Measurements from ENCODE around the gene KRTAP10-3. TPM values are rescaled to one million over a fixed set of nuclear protein-coding genes. Genes with fewer than 3 reads are reported as not detected.

KRTAP10-3 gene
- total RNA-seq, 4 donors from 2014 or later = not detected

DNA sequence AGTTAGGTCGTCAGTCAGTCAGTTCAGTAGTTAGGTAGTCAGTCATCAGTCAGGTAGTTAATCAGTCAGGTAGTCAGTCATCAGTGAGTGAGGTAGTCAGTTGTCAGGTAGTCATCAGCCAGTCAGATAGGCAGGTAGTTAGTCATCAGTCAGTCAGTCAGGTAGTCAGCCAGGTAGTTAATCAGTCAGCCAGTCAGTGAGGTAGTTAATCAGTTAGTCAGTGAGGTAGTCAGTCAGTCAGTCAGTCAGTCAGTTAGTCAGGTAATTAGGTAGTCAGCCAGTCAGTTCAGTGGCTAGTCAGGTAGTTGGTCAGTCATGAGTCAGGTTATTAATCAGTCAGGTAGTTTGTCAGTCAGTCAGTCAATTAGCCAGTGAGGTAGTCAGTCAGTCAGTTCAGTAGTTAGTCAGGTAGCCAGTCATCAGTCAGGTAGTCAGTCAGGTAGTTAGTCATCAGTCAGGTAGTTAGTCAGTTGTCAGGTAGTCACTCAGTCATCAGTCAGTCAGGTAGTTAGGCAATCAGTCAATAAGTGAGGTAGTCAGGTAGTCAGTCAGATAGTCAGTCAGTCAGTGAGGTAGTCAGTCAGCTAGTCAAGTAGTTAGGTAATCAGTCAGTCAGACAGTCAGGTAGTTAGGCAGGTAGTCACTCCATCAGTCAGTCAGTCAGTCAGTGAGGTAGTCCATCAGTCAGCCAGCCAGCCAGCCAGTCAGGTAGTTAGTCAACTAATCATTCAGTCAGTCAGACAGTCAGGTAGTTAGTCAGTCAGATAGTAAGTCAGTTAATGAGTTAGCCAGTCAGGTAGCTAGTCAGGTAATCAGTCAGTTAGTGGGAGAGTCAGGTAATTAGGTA is 34.8 kb downstream of the KRTAP10-3 start:
- no peaks in the 10 kb centered on the region for H3K36me3 ChIP-seq
- no peaks in the 10 kb centered on the region for H3K4me1 ChIP-seq
- ATAC-seq (no peak), DNase-seq (no peak)
- no peaks in the 10 kb centered on the region for H3K9me3 ChIP-seq
- peaks cover 3 to 6% (median 4%) of the 10 kb centered on the region in 3 donors for H3K27me3 ChIP-seq
- TF ChIP-seq POLR2A (IDR thresholded peaks at IDR 0.05) (no peak), CTCF (IDR thresholded peaks at IDR 0.05 in 4 of 5, conservative IDR thresholded peaks at IDR 0.05 in 1 of 5) (no peak)
- intact Hi-C loops (cut with DNase I; ENCODE audit: low total_unique reads) (no loop called here), in situ Hi-C loops (cut with MboI; ENCODE audit: low sequenced_read_pairs in 4 of 4) (loop anchor here in 1 of 4 donors (25.0 kb wide), 1 partner anchor 264 kb away; no protein-coding TSS in a partner anchor)
- no peak overlapping the region for H3K27ac ChIP-seq
- no peak overlapping the region for H3K4me3 ChIP-seq

- intact Hi-C loops (cut with DNase I; ENCODE audit: low total_unique reads) (no loop called here), in situ Hi-C loops (cut with MboI; ENCODE audit: low sequenced_read_pairs in 4 of 4) (loop anchor here in 1 of 4 donors (25.0 kb wide), 1 partner anchor 265 kb away; no protein-coding TSS in a partner anchor)
- ATAC-seq (no peak), DNase-seq (no peak)
- TF ChIP-seq POLR2A (IDR thresholded peaks at IDR 0.05) = no peak
- TF ChIP-seq CTCF (IDR thresholded peaks at IDR 0.05 in 4 of 5, conservative IDR thresholded peaks at IDR 0.05 in 1 of 5) = no peak
- Histone ChIP-seq H3K4me3 (no peak overlapping the region), H3K9me3 (no peaks in the 10 kb centered on the region), H3K4me1 (no peaks in the 10 kb centered on the region), H3K27ac (no peak overlapping the region), H3K27me3 (peaks cover 3 to 6% (median 4%) of the 10 kb centered on the region in 3 donors), H3K36me3 (no peaks in the 10 kb centered on the region)
Observed at GRCh38 chr21:44522753-44523204, 35.8 kb downstream of the KRTAP10-3 start.

GRCh38 chr21:44521928-44522752 is 36.5 kb downstream of the KRTAP10-3 start:
- no peaks in the 10 kb centered on the region for H3K4me1 ChIP-seq

More at GRCh38 chr21:44521928-44522752, 36.5 kb downstream of the KRTAP10-3 start:
- in situ Hi-C loops (cut with MboI; ENCODE audit: low sequenced_read_pairs in 4 of 4) (loop anchor here in 1 of 4 donors (25.0 kb wide), 1 partner anchor 265 kb away; no protein-coding TSS in a partner anchor), intact Hi-C loops (cut with DNase I; ENCODE audit: low total_unique reads) (no loop called here)
- ATAC-seq (no peak), DNase-seq (no peak)
- H3K9me3 ChIP-seq = no peaks in the 10 kb centered on the region
- H3K4me3 ChIP-seq = no peak overlapping the region
- H3K36me3 ChIP-seq = no peaks in the 10 kb centered on the region
- TF ChIP-seq CTCF (IDR thresholded peaks at IDR 0.05 in 4 of 5, conservative IDR thresholded peaks at IDR 0.05 in 1 of 5) (no peak), POLR2A (IDR thresholded peaks at IDR 0.05) (no peak)
- H3K27ac ChIP-seq = no peak overlapping the region
- peaks cover 3 to 10% (median 6%) of the 10 kb centered on the region in 3 donors for H3K27me3 ChIP-seq

All from gastrocnemius medialis (tissue), 4 donors.